C4-2B (cell line): Measurements from ENCODE around the gene SLC9C2.

Experiments
- H3K27ac ChIP-seq: fragments of 450-650 bp; 2 replicates; pipeline ENCODE4 v1.5.1; 2017
- CTCF ChIP-seq: fragments of 450-650 bp; conservative IDR thresholded peaks from 2 replicates; pipeline ENCODE4 v1.5.1; 2017; ENCODE audit warnings: mild to moderate bottlenecking
- ZFX ChIP-seq: fragments of 450-650 bp; IDR thresholded peaks from 2 replicates; pipeline ENCODE4 v1.6.1; 2017

SLC9C2 gene

GRCh38 chr1:173536223-173536622 lies 66.6 kb downstream of the SLC9C2 start:
- TF ChIP-seq ZFX = no peak
- TF ChIP-seq CTCF = no peak
- no peak overlapping the region for H3K27ac ChIP-seq

GRCh38 chr1:173532237-173532636 lies 70.6 kb downstream of the SLC9C2 start:
- TF ChIP-seq ZFX = no peak
- TF ChIP-seq CTCF = no peak
- H3K27ac ChIP-seq = no peak overlapping the region

- TF ChIP-seq ZFX (no peak), CTCF (no peak)
- no peak overlapping the region for H3K27ac ChIP-seq
These were observed 71.8 kb downstream of the SLC9C2 start for GRCh38 chr1:173530795-173531693.

- TF ChIP-seq ZFX (no peak), CTCF (no peak)
- H3K27ac ChIP-seq = no peak overlapping the region
These were observed 73.8 kb downstream of the SLC9C2 start for GRCh38 chr1:173529106-173529505.

GRCh38 chr1:173527151-173527826 lies 75.6 kb downstream of the SLC9C2 start:
- no peak for TF ChIP-seq ZFX
- TF ChIP-seq CTCF = no peak
- H3K27ac ChIP-seq = no peak overlapping the region

- TF ChIP-seq CTCF = no peak
- no peak for TF ChIP-seq ZFX
- no peak overlapping the region for H3K27ac ChIP-seq
These were observed 76.9 kb downstream of the SLC9C2 start for GRCh38 chr1:173525926-173526325.

- no peak overlapping the region for H3K27ac ChIP-seq
- TF ChIP-seq CTCF = no peak
- TF ChIP-seq ZFX = no peak
These were observed 79.5 kb downstream of the SLC9C2 start for GRCh38 chr1:173523329-173523728.
